ENCODE measurements around the gene CEP295NL. TPM values are rescaled to one million over a fixed set of nuclear protein-coding genes. Genes with fewer than 3 reads are reported as not detected.
"Not testable (repeated sequence)": the region's sequence is repeated elsewhere in the genome, so short reads cannot be mapped to it uniquely, and the experiment has no call there.

Gene CEP295NL
- total and polyA plus RNA-seq, 8 donors: 0.21 to 5.1 (median 2.7) TPM

DNA sequence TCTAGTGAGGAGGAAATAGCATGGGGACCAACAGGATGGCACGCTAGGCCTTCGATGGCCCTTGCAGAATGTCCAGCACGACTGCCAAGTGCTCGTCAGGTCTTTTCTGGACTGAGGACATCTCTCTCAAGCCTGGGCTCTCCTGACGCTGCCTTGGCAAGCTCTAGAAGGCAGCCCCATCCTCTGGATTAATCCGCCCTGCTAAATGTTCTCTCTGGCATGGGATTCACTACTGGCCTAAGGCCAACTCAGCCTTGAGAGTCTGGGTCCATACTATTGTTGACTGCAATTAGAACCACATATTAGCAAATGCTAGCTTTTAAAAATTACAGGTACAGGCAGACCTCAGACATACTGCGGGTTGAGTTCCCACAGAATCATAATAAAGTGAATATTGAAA, 2.5 kb upstream of the CEP295NL start:
- FAIRE-seq: no peak
- no peaks in the 10 kb centered on the region for H3K27me3 ChIP-seq
- no peak for ATAC-seq
- intact Hi-C loops (cut with DNase I): no loop called here
- 92 to 94% methylated on average over 7 of the region's 7 CpGs for WGBS, 2 donors
- H3K27ac ChIP-seq: no peak overlapping the region
- DNase-seq: no peak
- no peaks in the 10 kb centered on the region for H3K9me3 ChIP-seq
- H3K4me1 ChIP-seq: peaks cover 7 to 23% (median 11%) of the 10 kb centered on the region in 3 donors
- H3K4me3 ChIP-seq: no peak overlapping the region
- TF ChIP-seq CTCF (IDR thresholded peaks at IDR 0.05): no peak
- H3K36me3 ChIP-seq: peaks cover 0 to 5% (median 0%) of the 10 kb centered on the region in 3 donors

- no peak overlapping the region for H3K27ac ChIP-seq
- no peak overlapping the region for H3K4me3 ChIP-seq
- H3K9me3 ChIP-seq: no peaks in the 10 kb centered on the region
- ATAC-seq (no peak), FAIRE-seq (no peak), DNase-seq (no peak)
- H3K4me1 ChIP-seq: peaks cover 7 to 18% (median 11%) of the 10 kb centered on the region in 3 donors
- peaks cover 0 to 8% (median 0%) of the 10 kb centered on the region in 3 donors for H3K36me3 ChIP-seq
- intact Hi-C loops (cut with DNase I): no loop called here
- TF ChIP-seq CTCF (IDR thresholded peaks at IDR 0.05): no peak
- H3K27me3 ChIP-seq: no peaks in the 10 kb centered on the region
- WGBS, 2 donors: 87 to 89% methylated on average over 6 of the region's 6 CpGs
These were observed 2.1 kb upstream of the CEP295NL start for GRCh38 chr17:78905116-78905515.

GRCh38 chr17:78904371-78904770, 1.4 kb upstream of the CEP295NL start:
- Histone ChIP-seq H3K4me3 (no peak overlapping the region), H3K27me3 (no peaks in the 10 kb centered on the region), H3K9me3 (no peaks in the 10 kb centered on the region), H3K36me3 (peaks cover 0 to 8% (median 0%) of the 10 kb centered on the region in 3 donors), H3K27ac (no peak overlapping the region), H3K4me1 (peaks cover 7 to 18% (median 15%) of the 10 kb centered on the region in 3 donors)
- intact Hi-C loops (cut with DNase I): no loop called here
- no peak for TF ChIP-seq CTCF (IDR thresholded peaks at IDR 0.05)
- WGBS, 2 donors: 92 to 95% methylated on average over 9 of the region's 9 CpGs
- ATAC-seq (no peak), DNase-seq (no peak), FAIRE-seq (no peak)

DNA sequence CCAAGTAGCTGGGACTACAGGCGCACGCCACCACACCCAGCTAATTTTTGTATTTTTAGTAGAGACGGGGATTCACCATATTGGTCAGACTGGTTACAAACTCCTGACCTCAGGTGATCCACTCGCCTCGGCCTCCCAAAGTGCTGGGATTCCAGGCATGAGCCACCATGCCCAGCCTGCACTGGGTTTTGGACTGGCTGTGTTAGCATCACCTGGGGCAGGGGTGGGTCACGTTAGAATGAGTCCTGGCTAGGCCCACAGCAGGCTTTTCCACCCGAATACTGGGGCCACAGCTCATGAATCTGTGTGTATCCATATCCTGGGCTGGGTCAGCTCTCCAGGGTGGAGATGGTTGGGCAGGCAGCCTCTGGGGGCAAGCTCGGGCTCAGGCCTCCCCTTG, 770 bp downstream of the CEP295NL start:
- ATAC-seq; H3K27ac ChIP-seq; H3K36me3 ChIP-seq; intact Hi-C loops (cut with DNase I); H3K9me3 ChIP-seq; H3K4me3 ChIP-seq; H3K4me1 ChIP-seq; DNase-seq; FAIRE-seq; H3K27me3 ChIP-seq: not testable (repeated sequence)
- WGBS, 2 donors: 96 to 99% methylated on average over 8 of the region's 8 CpGs

DNA sequence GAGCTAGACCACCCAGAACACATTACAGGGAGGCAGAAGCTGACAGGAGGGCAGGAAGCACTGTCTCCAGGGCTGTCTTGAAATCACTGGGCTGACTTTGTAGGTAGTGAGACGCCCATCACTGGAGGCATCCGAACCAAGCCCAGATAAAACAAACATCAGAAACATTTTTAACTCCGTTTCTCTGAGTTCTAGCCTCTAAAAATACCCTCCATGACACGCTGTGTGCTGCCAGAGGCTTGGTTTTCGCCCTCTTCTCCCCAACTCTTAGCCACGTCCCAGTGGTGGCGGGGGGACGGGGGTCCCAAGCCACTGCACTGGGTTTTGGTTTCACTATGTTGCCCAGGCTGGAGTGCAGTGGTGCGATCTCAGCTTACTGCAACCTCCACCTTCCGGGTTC, 1.2 kb downstream of the CEP295NL start:
- WGBS, 2 donors: 93 to 96% methylated on average over 10 of the region's 10 CpGs
- no peak for TF ChIP-seq CTCF (IDR thresholded peaks at IDR 0.05)
- intact Hi-C loops (cut with DNase I): no loop called here
- Histone ChIP-seq H3K27ac (no peak overlapping the region), H3K9me3 (no peaks in the 10 kb centered on the region), H3K4me1 (peaks cover 0 to 8% (median 3%) of the 10 kb centered on the region in 3 donors), H3K4me3 (no peak overlapping the region), H3K36me3 (peaks cover 0 to 8% (median 0%) of the 10 kb centered on the region in 3 donors), H3K27me3 (no peaks in the 10 kb centered on the region)
- FAIRE-seq (no peak), DNase-seq (no peak), ATAC-seq (no peak)

Data from pancreas (tissue), 10 donors.